Activated gamma-delta T cell treated with anti-CD3 and anti-CD28 coated beads, Interleukin-2, amount 50 U/mL, for 16 hours (primary cell): ENCODE data around the gene CFD.
"Not testable (repeated sequence)": the region's sequence is repeated elsewhere in the genome, so short reads cannot be mapped to it uniquely, and the experiment has no call there.

Experiments used
- DNase-seq: peaks from one replicate; pipeline ENCODE4 v3.0.0-alpha.2; 2020; ENCODE audit warnings: low read depth

CFD gene

GRCh38 chr19:825897-826644 lies 33.4 kb upstream of the CFD start:
- no peak for DNase-seq

- no peak for DNase-seq
Measured at GRCh38 chr19:827314-827709, 32.2 kb upstream of the CFD start.

- no peak for DNase-seq
Measured at GRCh38 chr19:827710-828321, 31.6 kb upstream of the CFD start, which contains the start of gene AZU1. TSS of gene AZU1 (plus strand) at chr19:827837. CDS start at chr19:827847, 10 bp downstream.

GRCh38 chr19:829129-829758 lies 30.2 kb upstream of the CFD start:
- no peak for DNase-seq

GRCh38 chr19:831407-832369 lies 27.8 kb upstream of the CFD start:
- DNase-seq, result no peak

DNA sequence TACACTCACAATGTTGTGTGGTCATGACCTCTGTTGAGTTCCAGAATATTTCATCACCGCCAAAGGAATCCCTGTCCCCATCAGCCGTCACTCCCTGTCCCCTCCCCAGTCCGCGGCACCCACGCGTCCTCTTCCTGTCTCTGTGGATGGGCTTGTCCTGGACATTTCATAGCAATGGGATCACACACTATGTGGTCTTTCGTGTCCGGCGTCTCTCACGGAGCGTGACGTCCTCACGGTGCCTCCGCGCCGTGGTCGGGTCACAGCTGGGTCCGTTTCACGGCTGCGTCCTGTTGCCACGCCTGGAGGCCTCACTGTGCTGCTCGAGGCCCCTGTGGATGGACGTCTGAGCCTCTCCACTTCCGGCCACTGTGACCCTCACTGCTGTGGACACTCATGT lies 25.2 kb upstream of the CFD start:
- no peak for DNase-seq

- no peak for DNase-seq
Measured at GRCh38 chr19:835210-835810, 24.2 kb upstream of the CFD start.

DNA sequence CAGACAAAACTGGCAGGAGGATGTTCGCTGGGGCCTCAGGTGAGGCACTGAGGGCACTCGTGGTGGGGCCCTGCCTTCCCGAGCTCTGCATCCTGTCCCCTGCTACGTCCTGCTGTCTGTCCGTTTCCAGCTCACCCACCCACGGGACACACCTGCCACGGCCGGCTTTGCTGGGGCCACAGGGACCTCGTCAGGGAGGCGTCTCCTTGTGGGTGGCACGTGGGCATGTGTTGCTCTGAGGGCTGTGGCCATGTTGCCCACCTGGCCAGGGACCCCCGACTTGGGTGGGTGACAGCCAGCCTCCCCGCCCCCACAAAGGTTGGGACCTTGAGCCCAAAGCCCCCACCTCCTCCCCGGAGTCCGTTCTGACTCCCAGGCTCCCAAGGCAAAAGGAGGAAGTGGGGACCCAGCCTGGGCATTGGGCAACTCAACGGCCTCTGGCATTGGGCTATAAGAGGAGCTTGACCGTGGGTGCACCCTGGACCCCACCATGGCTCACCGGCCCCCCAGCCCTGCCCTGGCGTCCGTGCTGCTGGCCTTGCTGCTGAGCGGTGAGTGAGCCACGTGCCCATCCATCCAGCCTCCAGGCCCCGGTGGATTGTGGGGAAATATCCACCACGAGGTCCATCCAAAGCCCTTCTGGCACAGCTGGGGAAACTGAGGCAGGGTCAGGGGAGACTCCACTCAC lies 18.8 kb upstream of the CFD start, which contains the start of gene PRTN3:
Gene PRTN3 (plus strand): TSS at position 481 of the 688 bp plus-strand sequence. CDS start 10 bp downstream, at position 491.
- DNase-seq, result no peak

- DNase-seq, result not testable (repeated sequence)
Measured at GRCh38 chr19:842802-843179, 16.7 kb upstream of the CFD start.

DNA sequence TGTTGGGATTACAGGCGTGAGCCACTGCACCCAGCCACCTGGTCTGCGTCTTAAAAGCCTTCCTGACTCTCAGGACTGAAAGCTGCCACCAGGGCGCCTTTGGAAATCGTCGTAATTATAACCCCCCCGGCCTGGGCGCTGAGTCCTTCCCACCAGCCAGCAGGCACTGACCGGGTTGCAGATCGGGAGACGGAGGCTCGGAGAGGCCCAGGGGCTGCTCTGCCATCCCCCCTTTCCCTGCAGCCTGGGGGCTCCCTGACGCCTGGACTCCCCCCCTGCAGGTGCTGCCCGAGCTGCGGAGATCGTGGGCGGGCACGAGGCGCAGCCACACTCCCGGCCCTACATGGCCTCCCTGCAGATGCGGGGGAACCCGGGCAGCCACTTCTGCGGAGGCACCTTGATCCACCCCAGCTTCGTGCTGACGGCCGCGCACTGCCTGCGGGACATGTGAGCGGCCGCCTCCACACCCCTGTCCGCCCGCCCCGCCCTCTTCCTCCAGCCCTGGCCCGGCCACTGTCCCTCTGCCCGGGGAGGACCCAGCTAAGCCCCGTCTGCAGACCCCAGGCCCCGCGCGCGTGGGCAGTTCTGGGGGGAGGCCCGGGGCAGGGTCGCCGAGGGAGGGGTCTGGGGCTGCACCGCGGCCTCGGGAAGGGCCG lies 16.2 kb upstream of the CFD start:
- DNase-seq, result no peak

- DNase-seq, result no peak
Measured at GRCh38 chr19:843836-844545, 15.5 kb upstream of the CFD start.

DNA sequence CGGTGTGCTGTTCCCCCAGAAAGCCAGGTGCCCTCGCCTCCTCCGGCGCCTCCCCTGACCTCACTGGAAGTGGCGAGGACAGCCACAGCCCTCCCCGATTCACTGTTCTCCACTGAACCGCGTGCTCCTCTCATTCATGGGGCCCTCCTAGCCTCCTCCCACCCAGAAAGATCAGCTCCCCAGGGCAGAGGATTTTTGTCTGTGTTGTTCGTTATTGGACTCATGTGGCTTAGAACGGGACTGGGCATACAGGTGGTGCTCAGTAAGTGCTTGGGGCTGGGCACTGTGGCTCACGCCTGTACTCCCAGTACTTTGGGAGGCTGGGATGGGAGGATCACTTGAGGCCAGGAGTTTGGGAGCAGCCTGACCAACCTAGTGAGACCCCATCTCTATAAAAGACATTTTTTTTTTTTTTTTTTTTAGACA lies 14.9 kb upstream of the CFD start:
- no peak for DNase-seq

GRCh38 chr19:845707-846521 lies 13.6 kb upstream of the CFD start:
- no peak for DNase-seq

- DNase-seq, result no peak
Measured at GRCh38 chr19:848386-848921, 11.0 kb upstream of the CFD start.

DNA sequence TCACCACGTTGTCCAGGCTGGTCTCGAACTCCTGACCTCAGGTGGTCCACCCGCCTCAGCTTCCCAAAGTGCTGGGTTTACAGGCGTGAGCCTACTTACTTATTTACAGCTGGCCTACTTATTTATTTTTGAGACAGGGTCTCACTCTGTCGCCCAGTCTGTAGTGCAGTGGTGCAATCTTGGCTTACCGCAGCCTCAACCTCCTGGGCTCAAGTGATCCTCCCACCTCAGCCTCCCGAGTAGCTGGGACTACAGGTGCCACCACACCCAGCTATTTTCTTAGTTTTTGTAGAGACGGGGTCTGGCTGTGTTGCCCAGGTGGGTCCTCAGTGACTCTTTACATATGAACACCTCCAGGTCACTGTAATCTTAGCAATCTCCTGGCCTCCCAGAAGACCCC lies 10.3 kb upstream of the CFD start:
- not testable (repeated sequence) for DNase-seq

DNA sequence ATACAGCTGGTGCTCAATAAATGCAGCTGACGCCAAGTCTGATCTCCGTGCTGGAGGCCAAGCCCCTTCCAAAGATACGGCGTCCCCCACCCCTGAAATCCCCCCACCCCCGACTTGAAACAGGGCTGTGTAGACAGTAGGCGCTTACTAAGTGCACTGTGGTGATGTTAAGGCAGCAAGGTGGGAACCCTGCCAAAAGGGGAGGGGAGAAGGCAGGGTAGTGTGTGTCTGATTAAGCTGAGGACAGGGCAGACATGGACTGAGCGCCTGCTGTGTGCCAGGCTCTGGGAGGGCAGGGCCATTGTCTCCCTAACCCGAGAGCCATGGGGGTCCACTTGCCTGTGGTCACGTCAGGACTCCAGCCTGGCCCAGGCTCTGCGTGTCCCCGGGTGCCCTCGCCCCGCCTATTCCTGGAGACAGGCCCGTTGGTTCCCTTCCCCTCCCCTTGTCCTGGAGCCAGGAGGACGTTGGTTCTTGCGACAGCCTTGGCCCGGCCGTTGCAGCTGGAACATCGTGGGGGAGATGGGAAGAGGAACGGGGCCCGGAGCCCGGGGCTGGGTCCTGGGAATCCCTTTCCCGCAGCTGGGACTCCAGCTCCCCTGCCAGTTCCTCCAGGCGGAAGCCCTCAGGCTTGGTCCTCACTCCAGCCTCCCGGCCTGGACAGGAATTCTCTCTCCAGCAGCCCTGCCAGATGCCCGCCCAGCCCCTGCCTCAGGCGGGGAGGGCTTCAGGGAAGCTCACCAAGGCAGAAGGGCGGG lies 9.1 kb upstream of the CFD start:
- DNase-seq, result no peak

- DNase-seq, result no peak
Measured at GRCh38 chr19:850979-851335, 8.5 kb upstream of the CFD start.
